Neural cell (in vitro differentiated cells): ENCODE data around the gene CCDC24. TPM values are rescaled to one million over a fixed set of nuclear protein-coding genes. Genes with fewer than 3 reads are reported as not detected.

Source experiments
- H2AFZ ChIP-seq: fragments of 200-600, 300-800 bp; sonication (generic), shearing (Covaris generic); 2 replicates; pipeline ENCODE4 v1.6.0; 2014; ENCODE audit warnings: low read depth, mild to moderate bottlenecking, antibody characterized with exemption, low read length, moderate library complexity
- H3F3A ChIP-seq: fragments of 200-600 bp; shearing (Covaris generic); 2 replicates; pipeline ENCODE4 v1.6.1; 2016; ENCODE audit warnings: mild to moderate bottlenecking, moderate library complexity, mixed read lengths, antibody characterized with exemption, low read length; ENCODE audit not compliant: insufficient read depth, poor library complexity, severe bottlenecking
- H3K27ac ChIP-seq: fragments of 200-600, 300-800 bp; sonication (generic), shearing (Covaris generic); 2 replicates; pipeline ENCODE4 v1.5.1; 2014; ENCODE audit warnings: mild to moderate bottlenecking, low read length, moderate library complexity
- H3K27me3 ChIP-seq: fragments of 300-800, 200-600 bp; sonication (generic), shearing (Covaris generic); 2 replicates; pipeline ENCODE4 v1.6.0; 2014; ENCODE audit warnings: mild to moderate bottlenecking, low read depth, low read length, moderate library complexity; ENCODE audit not compliant: insufficient read depth
- H3K36me3 ChIP-seq: fragments of 300-800, 200-600 bp; sonication (generic), shearing (Covaris generic); 2 replicates; pipeline ENCODE4 v1.5.1; 2014; ENCODE audit warnings: mild to moderate bottlenecking, antibody characterized with exemption, low read length, moderate library complexity; ENCODE audit not compliant: insufficient read depth
- H3K4me2 ChIP-seq: fragments of 300-800, 200-600 bp; sonication (generic), shearing (Covaris generic); 2 replicates; pipeline ENCODE4 v1.6.0; 2014; ENCODE audit warnings: mild to moderate bottlenecking, low read length
- H3K4me3 ChIP-seq: fragments of 300-800, 200-600 bp; sonication (generic), shearing (Covaris generic); 2 replicates; pipeline ENCODE4 v1.5.1; 2014; ENCODE audit warnings: mild to moderate bottlenecking, low read length, moderate library complexity
- H3K79me2 ChIP-seq: fragments of 200-600 bp; shearing (Covaris generic); replicated peaks from 2 replicates; pipeline ENCODE4 v1.6.0; 2014; ENCODE audit warnings: mild to moderate bottlenecking, low read length, moderate library complexity; ENCODE audit not compliant: insufficient read depth
- H3K9ac ChIP-seq: fragments of 300-800, 200-600 bp; sonication (generic), shearing (Covaris generic); 2 replicates; pipeline ENCODE4 v1.6.1; 2016; ENCODE audit warnings: mild to moderate bottlenecking, low read length, mixed read lengths
- H3K9me2 ChIP-seq: fragments of 200-600 bp; shearing (Covaris generic); 2 replicates; pipeline ENCODE4 v1.6.1; 2016; ENCODE audit warnings: mild to moderate bottlenecking, low read length, mixed read lengths; ENCODE audit not compliant: insufficient read depth
- H3K9me3 ChIP-seq: fragments of 200-600, 300-800 bp; sonication (generic), shearing (Covaris generic); 2 replicates; pipeline ENCODE4 v1.6.1; 2016; ENCODE audit warnings: mild to moderate bottlenecking, mixed run types, low read length, moderate library complexity, mixed read lengths
- H4K20me1 ChIP-seq: fragments of 200-600 bp; shearing (Covaris generic); 2 replicates; pipeline ENCODE4 v1.6.1; 2016; ENCODE audit warnings: mild to moderate bottlenecking, mixed run types; ENCODE audit not compliant: insufficient read depth
- EP300 ChIP-seq: fragments of 450-650 bp; conservative IDR thresholded peaks from 2 replicates; pipeline ENCODE4 v1.6.1; 2014; ENCODE audit warnings: antibody characterized with exemption, mild to moderate bottlenecking, moderate library complexity; ENCODE audit not compliant: poor library complexity, severe bottlenecking
- EZH2 ChIP-seq: fragments of 200-600, 300-800 bp; shearing (Covaris generic), sonication (generic); IDR thresholded peaks from 2 replicates; pipeline ENCODE4 v1.6.1; 2014; ENCODE audit warnings: antibody characterized with exemption, low read length, borderline replicate concordance, mild to moderate bottlenecking; ENCODE audit not compliant: insufficient read depth, poor library complexity, severe bottlenecking
- MXI1 ChIP-seq: fragments of 450-650 bp; conservative IDR thresholded peaks from 2 replicates; pipeline ENCODE4 v1.6.1; 2014; ENCODE audit warnings: antibody characterized with exemption, mild to moderate bottlenecking; ENCODE audit not compliant: poor library complexity, severe bottlenecking
- POLR2AphosphoS5 ChIP-seq: IDR thresholded peaks from 2 replicates; pipeline ENCODE4 v1.6.1; 2012
- RAD21 ChIP-seq: fragments of 450-650 bp; conservative IDR thresholded peaks from 2 replicates; pipeline ENCODE4 v1.6.1; 2014; ENCODE audit warnings: antibody characterized with exemption, mild to moderate bottlenecking, moderate library complexity
- REST ChIP-seq: IDR thresholded peaks from 2 replicates; pipeline ENCODE4 v1.6.1; 2012; ENCODE audit warnings: borderline replicate concordance
- SMC3 ChIP-seq: fragments of 450-650 bp; conservative IDR thresholded peaks from 2 replicates; pipeline ENCODE4 v1.6.1; 2014; ENCODE audit warnings: antibody characterized with exemption, mild to moderate bottlenecking, moderate library complexity; ENCODE audit not compliant: poor library complexity
- TAF1 ChIP-seq: IDR thresholded peaks from 2 replicates; pipeline ENCODE4 v1.6.1; 2012; ENCODE audit warnings: low read depth
- polyA plus RNA-seq: library from polyadenylated mRNA; depleted of rRNA; stranded (reverse); fragments of >200 nt; gene quantifications from 2 replicates; pipeline ENCODE4 v1.2.3, GENCODE V29; 2014
- TF ChIP-seq, protein P1 (sequence below): fragments of 450-650 bp; IDR thresholded peaks from 2 replicates; pipeline ENCODE4 v1.5.1; 2014; ENCODE audit warnings: antibody characterized with exemption, mild to moderate bottlenecking, moderate library complexity; ENCODE audit not compliant: poor library complexity, severe bottlenecking

Gene CCDC24
- polyA plus RNA-seq, 1 donor from 2014 or later = 16.5 TPM

GRCh38 chr1:44012941-44013609 is 21.7 kb downstream of the CCDC24 start:
- TF ChIP-seq RAD21 = no peak
- TF ChIP-seq, protein P1, sequence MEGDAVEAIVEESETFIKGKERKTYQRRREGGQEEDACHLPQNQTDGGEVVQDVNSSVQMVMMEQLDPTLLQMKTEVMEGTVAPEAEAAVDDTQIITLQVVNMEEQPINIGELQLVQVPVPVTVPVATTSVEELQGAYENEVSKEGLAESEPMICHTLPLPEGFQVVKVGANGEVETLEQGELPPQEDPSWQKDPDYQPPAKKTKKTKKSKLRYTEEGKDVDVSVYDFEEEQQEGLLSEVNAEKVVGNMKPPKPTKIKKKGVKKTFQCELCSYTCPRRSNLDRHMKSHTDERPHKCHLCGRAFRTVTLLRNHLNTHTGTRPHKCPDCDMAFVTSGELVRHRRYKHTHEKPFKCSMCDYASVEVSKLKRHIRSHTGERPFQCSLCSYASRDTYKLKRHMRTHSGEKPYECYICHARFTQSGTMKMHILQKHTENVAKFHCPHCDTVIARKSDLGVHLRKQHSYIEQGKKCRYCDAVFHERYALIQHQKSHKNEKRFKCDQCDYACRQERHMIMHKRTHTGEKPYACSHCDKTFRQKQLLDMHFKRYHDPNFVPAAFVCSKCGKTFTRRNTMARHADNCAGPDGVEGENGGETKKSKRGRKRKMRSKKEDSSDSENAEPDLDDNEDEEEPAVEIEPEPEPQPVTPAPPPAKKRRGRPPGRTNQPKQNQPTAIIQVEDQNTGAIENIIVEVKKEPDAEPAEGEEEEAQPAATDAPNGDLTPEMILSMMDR = no peak
- no peak for TF ChIP-seq MXI1
- TF ChIP-seq EZH2 = no peak
- TF ChIP-seq SMC3 = no peak
- TF ChIP-seq EP300 = no peak
- no peak for TF ChIP-seq TAF1
- no peak for TF ChIP-seq POLR2AphosphoS5
- TF ChIP-seq REST = no peak
- Histone ChIP-seq H3K4me3 (no peak overlapping the region), H3F3A (no peaks in the 10 kb centered on the region)

DNA sequence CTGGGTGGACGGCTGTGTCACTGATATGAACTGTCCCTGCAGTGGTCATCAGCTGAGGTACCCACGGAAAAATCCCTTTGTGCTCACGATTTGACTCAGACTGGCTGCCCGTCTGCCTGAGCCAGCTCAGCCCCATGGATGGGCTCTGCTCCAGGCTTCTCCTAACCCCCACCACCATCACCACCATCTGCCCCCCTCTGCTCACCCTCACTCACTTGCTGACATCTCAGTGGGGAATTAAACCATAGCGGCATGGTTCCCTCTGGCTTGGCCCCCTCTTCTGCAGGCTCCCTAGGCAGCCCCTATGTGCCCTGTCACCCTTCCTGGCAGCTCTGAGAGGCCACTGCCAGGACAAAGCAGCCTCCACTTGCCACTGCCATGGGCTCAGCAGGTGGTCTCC is 22.6 kb downstream of the CCDC24 start:
- H2AFZ ChIP-seq = no peak overlapping the region
- H3K36me3 ChIP-seq = no peaks in the 10 kb centered on the region
- H3K9me3 ChIP-seq = no peaks in the 10 kb centered on the region
- TF ChIP-seq MXI1 (no peak), REST (no peak), TAF1 (no peak), SMC3 (no peak), EP300 (no peak), EZH2 (no peak), RAD21 (no peak), POLR2AphosphoS5 (no peak)
- TF ChIP-seq, protein P1 = no peak
- H4K20me1 ChIP-seq = no peaks in the 10 kb centered on the region
- H3K4me2 ChIP-seq = no peak overlapping the region
- no peak overlapping the region for H3K27ac ChIP-seq
- H3K9me2 ChIP-seq = no peaks in the 10 kb centered on the region
- no peaks in the 10 kb centered on the region for H3K79me2 ChIP-seq
- H3K9ac ChIP-seq = no peak overlapping the region
- H3K4me3 ChIP-seq = no peak overlapping the region
- no peaks in the 10 kb centered on the region for H3F3A ChIP-seq
- no peaks in the 10 kb centered on the region for H3K27me3 ChIP-seq

More at GRCh38 chr1:44012941-44013609, 21.7 kb downstream of the CCDC24 start:
- no peak overlapping the region for H3K27ac ChIP-seq
- no peak overlapping the region for H2AFZ ChIP-seq
- H3K9ac ChIP-seq = no peak overlapping the region
- no peaks in the 10 kb centered on the region for H4K20me1 ChIP-seq
- no peaks in the 10 kb centered on the region for H3K9me2 ChIP-seq
- no peaks in the 10 kb centered on the region for H3K9me3 ChIP-seq
- no peaks in the 10 kb centered on the region for H3K79me2 ChIP-seq
- no peak overlapping the region for H3K4me2 ChIP-seq
- H3K36me3 ChIP-seq = no peaks in the 10 kb centered on the region
- H3K27me3 ChIP-seq = no peaks in the 10 kb centered on the region
